HepG2 (cell line): ENCODE data around the gene LAG3. TPM values are rescaled to one million over a fixed set of nuclear protein-coding genes. Genes with fewer than 3 reads are reported as not detected.

Experiments used
- ATAC-seq: fragments of 200-7000 bp; cut with Tn5 transposase; 3 replicates; pipeline ENCODE4 v1.9.1; 2020; ENCODE audit warnings: mild to moderate bottlenecking, moderate library complexity
- BruUV-seq: library from RNA; stranded (reverse); fragments of 400-500 nt; replicated peaks from 2 replicates; lab custom pipeline; 2021; lab: Mats Ljungman, UMichigan
- CTCF ChIA-PET: fragments of 300-600 bp; formaldehyde crosslinking; extraction: SDS; loops from one replicate; lab custom pipeline; 2021; ENCODE audit warnings: low total read pairs, inconsistent platforms, low intra/inter-chr PET ratio; lab: Yijun Ruan, JAX
- POLR2A ChIA-PET: fragments of 350-600 bp; sonication (Branson Sonifier 250); formaldehyde crosslinking; loops from one replicate; lab custom pipeline; 2020; ENCODE audit warnings: antibody characterized with exemption, inconsistent platforms; lab: Yijun Ruan, JAX
- DNase-seq: peaks from one replicate; pipeline ENCODE4 v3.0.0-alpha.2; 2015; ENCODE audit warnings: low spot score
- FAIRE-seq: peaks from 3 replicates; lab custom pipeline; 2011; peaks lifted over from hg19 to GRCh38; lab: Jason Lieb, UNC
- H2AFZ ChIP-seq: one replicate; pipeline ENCODE4 v1.6.1; 2011; ENCODE audit warnings: low read length, inconsistent platforms
- H3K27ac ChIP-seq: fragments of 300-600 bp; 3 replicates; pipeline ENCODE4 v1.8.0; 2011; ENCODE audit warnings: mixed run types, mild to moderate bottlenecking, mixed read lengths, low read length, inconsistent platforms; ENCODE audit not compliant: insufficient read depth; ENCODE audit errors: extremely low read length
- H3K27me3 ChIP-seq, 2 experiments: fragments of 200-600 bp in 1 of 2; 2 replicates in 1 of 2; 3 replicates in 1 of 2; pipeline versions ENCODE4 v1.6.0 to v1.8.0; 2011; ENCODE audit warnings: low read length in 2 of 2, mild to moderate bottlenecking in 2 of 2, moderate library complexity in 2 of 2, inconsistent platforms in 1 of 2; ENCODE audit not compliant: insufficient read depth in 2 of 2, control insufficient read depth in 1 of 2
- H3K36me3 ChIP-seq, 2 experiments: fragments of 200-600 bp in 1 of 2; replicated peaks in 1 of 2; 2 replicates in 1 of 2; 3 replicates in 1 of 2; pipeline versions ENCODE4 v1.5.1 to v1.8.0; 2011; ENCODE audit warnings: low read length in 2 of 2, inconsistent platforms in 1 of 2; ENCODE audit not compliant: insufficient read depth in 2 of 2, control insufficient read depth in 1 of 2
- H3K4me1 ChIP-seq: 2 replicates; pipeline ENCODE4 v1.5.1; 2012; ENCODE audit warnings: low read length, inconsistent platforms; ENCODE audit not compliant: insufficient read depth
- H3K4me2 ChIP-seq: 2 replicates; pipeline ENCODE4 v1.6.0; 2011; ENCODE audit warnings: low read depth, low read length, inconsistent platforms
- H3K4me3 ChIP-seq, 3 experiments: fragments of 200-600 bp in 1 of 3; sonication (generic), shearing (Covaris generic) in 1 of 3; replicated peaks in 1 of 3; 2 replicates each; pipeline ENCODE4 v1.5.1; 2011 to 2016; ENCODE audit warnings: low read length in 3 of 3, inconsistent platforms in 2 of 3, low read depth in 2 of 3, mild to moderate bottlenecking in 2 of 3, control low read depth in 1 of 3, mixed read lengths in 1 of 3; ENCODE audit not compliant: insufficient read depth in 1 of 3
- H3K79me2 ChIP-seq: one replicate; pipeline ENCODE4 v1.6.1; 2011; ENCODE audit warnings: low read length, inconsistent platforms; ENCODE audit not compliant: insufficient read depth
- H3K9ac ChIP-seq: 2 replicates; pipeline ENCODE4 v1.6.0; 2011; ENCODE audit warnings: mild to moderate bottlenecking, low read depth, low read length, inconsistent platforms; ENCODE audit not compliant: insufficient read depth
- H3K9me3 ChIP-seq: 2 replicates; pipeline ENCODE4 v1.5.1; 2012; ENCODE audit warnings: mild to moderate bottlenecking, low read length
- H4K20me1 ChIP-seq: 2 replicates; pipeline ENCODE4 v1.6.0; 2011; ENCODE audit warnings: inconsistent platforms, mild to moderate bottlenecking, low read length, moderate library complexity; ENCODE audit not compliant: insufficient read depth
- AGO2 ChIP-seq: fragments of 200-400 bp; formaldehyde crosslinking; optimal IDR thresholded peaks from 2 replicates; pipeline ENCODE3; 2017; ENCODE audit warnings: mild to moderate bottlenecking, low read depth, low read length, moderate library complexity
- POLR2G ChIP-seq: fragments of 200-400 bp; formaldehyde crosslinking; IDR thresholded peaks from 2 replicates; pipeline ENCODE4 v1.6.1; 2018; ENCODE audit warnings: mild to moderate bottlenecking, low read depth, low read length, moderate library complexity
- RBFOX2 ChIP-seq: fragments of 200-400 bp; formaldehyde crosslinking; IDR thresholded peaks from 2 replicates; pipeline ENCODE4 v1.6.1; 2017; ENCODE audit warnings: low read depth, mild to moderate bottlenecking, low read length
- RFXANK ChIP-seq: IDR thresholded peaks from 2 replicates; pipeline ENCODE4 v1.6.1; 2016
- ZNF335 ChIP-seq: sonication (generic); formaldehyde crosslinking; IDR thresholded peaks from 2 replicates; pipeline ENCODE4 v1.4.0; 2020; ENCODE audit warnings: missing genetic modification reagents
- WGBS: methylation state at CpG from one replicate; pipeline ENCODE4 v1.1.6; 2017; ENCODE audit warnings: low lambda C conversion rate; 5-methylcytosine and 5-hydroxymethylcytosine counted together
- in situ Hi-C: cut with HindIII; loops from 2 replicates; pipeline ENCODE4 v1.10.0; 2017; ENCODE audit warnings: low pct_unique_long_range_greater_than_20kb; ENCODE audit not compliant: extremely low pct_ligation_motif_present
- intact Hi-C: fragments of 100-400 bp; cut with micrococcal nuclease; formaldehyde crosslinking; loops from one replicate; pipeline ENCODE4 v1.10.0; 2022; ENCODE audit not compliant: unreplicated experiment
- polyA plus RNA-seq, 8 experiments: library from polyadenylated mRNA; depleted of rRNA in 3 of 8; stranded (reverse) in 7 of 8; unstranded in 1 of 8; fragments of >200 nt; fragmentation: Illumina TruSeq in 4 of 8; extraction: Trizol in 4 of 8; gene quantifications; 2 replicates each; pipeline versions ENCODE4 v1.2.1 to v1.2.3, GENCODE V29; 2011 to 2016; ENCODE audit warnings: low read depth in 4 of 8, missing spikeins in 1 of 8, mixed read lengths in 1 of 8; ENCODE audit not compliant: insufficient read depth in 1 of 8
- total RNA-seq, 5 experiments: library from RNA; depleted of rRNA; stranded (reverse); fragments of >200 nt; fragmentation: Illumina TruSeq; extraction: Trizol; gene quantifications; 2 replicates each; pipeline ENCODE4 v1.2.3, GENCODE V29; 2016; ENCODE audit warnings: low read depth in 1 of 5

Gene LAG3
- total and polyA plus RNA-seq, 2 of the 13 experiments (the other 11 are each of a cell fraction or from before 2014, with no cell fraction given), result 0.11 to 0.26 TPM

- Histone ChIP-seq H3K4me1 (peaks cover 14% of the 10 kb centered on the region), H3K27me3 (no peaks in the 10 kb centered on the region), H3K36me3 (peaks cover 35 to 52% of the 10 kb centered on the region in 2 experiments), H3K27ac (no peak overlapping the region), H3K9me3 (no peaks in the 10 kb centered on the region), H3K4me3 (no peak overlapping the region), H3K9ac (no peak overlapping the region), H4K20me1 (0 out of 2 replicates have a peak, but pooled peaks cover 6% of the 10 kb centered on the region), H3K4me2 (no peak overlapping the region), H3K79me2 (peaks cover 15% of the 10 kb centered on the region), H2AFZ (no peak overlapping the region)
- in situ Hi-C loops, result loop anchor here (5.0 kb wide), 1 partner anchor 35 kb away; no protein-coding TSS in a partner anchor
- FAIRE-seq (no peak), ATAC-seq (no peak), DNase-seq (no peak)
- 87% methylated on average over 4 of the region's 4 CpGs for WGBS
- TF ChIP-seq POLR2G, result 0 out of 2 replicates have a peak, but pooled peaks have one; percentile 8
- TF ChIP-seq ZNF335 (CRISPR knock-in tag), result no peak
- ChIA-PET POLR2A (interaction anchor here (1.3 kb wide), 1 partner anchor 21 kb away, joined by 4 read pairs; no protein-coding TSS in a partner anchor), CTCF (no interaction called here)
- intact Hi-C loops, result no loop called here
- no TSS peak for BruUV-seq
These were observed 25.1 kb upstream of the LAG3 start for GRCh38 chr12:6747216-6747615.

DNA sequence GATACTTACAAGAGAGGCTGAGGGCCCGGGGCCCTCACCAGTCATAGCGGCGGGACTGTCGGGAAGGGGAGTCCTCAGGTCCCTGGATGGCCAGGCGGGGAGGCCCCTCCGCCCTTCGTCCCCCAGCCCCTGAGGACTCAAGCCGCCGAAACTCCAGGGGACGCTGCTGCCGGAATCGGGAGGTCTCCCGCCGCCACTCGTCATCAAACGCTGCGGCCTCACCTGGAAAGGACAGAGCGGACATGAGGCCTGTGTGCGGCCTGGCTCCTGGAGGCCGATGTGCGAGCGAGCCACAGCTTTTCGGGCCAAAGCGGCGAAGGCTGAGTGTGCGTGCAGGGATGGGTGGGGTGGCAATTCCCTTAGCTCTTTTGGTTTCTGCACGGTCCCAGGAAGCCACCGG, 23.6 kb upstream of the LAG3 start:
- H4K20me1 ChIP-seq, result 0 out of 2 replicates have a peak, but pooled peaks cover 6% of the 10 kb centered on the region
- no peak overlapping the region for H3K27ac ChIP-seq
- H3K9me3 ChIP-seq, result no peaks in the 10 kb centered on the region
- BruUV-seq, result no TSS peak
- 99% methylated on average over 22 of the region's 28 CpGs for WGBS
- peaks cover 21% of the 10 kb centered on the region for H3K79me2 ChIP-seq
- peaks cover 35 to 52% of the 10 kb centered on the region in 2 experiments for H3K36me3 ChIP-seq
- no peak overlapping the region for H3K9ac ChIP-seq
- H2AFZ ChIP-seq, result no peak overlapping the region
- in situ Hi-C loops, result loop anchor here (5.0 kb wide), 1 partner anchor 34 kb away; no protein-coding TSS in a partner anchor
- ATAC-seq (no peak), FAIRE-seq (no peak), DNase-seq (no peak)
- no peak overlapping the region for H3K4me3 ChIP-seq
- intact Hi-C loops, result no loop called here
- H3K4me2 ChIP-seq, result no peak overlapping the region
- H3K4me1 ChIP-seq, result peaks cover 17% of the 10 kb centered on the region
- H3K27me3 ChIP-seq, result no peaks in the 10 kb centered on the region
- no peak for TF ChIP-seq RFXANK (CRISPR knock-in tag)
- peak; percentile 81 for TF ChIP-seq AGO2
- peak; percentile 61 for TF ChIP-seq RBFOX2
- POLR2A ChIA-PET, result no interaction called here
- CTCF ChIA-PET, result no interaction called here
